ENCODE results near the gene CLCN7.
"Not testable (repeated sequence)": the region's sequence is repeated elsewhere in the genome, so short reads cannot be mapped to it uniquely, and the experiment has no call there.

The CLCN7 gene

DNA sequence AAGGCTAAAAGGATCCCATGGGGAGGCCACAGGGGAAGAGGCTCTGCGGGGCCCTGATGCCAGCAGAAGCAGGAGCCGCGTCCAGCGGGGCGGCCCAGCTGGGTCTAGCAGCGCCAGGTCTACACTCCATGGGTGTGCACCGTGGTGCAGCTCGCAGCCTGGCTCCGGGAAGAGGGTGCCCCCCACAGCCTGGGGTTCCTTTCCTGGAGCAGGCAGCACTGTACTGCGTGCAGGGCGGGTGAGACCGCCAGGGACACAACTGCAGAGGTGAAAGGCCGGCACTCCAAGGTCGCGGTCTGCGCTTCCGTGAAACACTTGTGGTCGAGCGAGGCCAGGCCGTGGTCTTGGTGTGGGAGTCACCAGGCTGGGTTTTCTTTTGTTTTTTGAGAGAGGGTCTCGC, 24.0 kb downstream of the CLCN7 start:
- no peak overlapping the region for H3K4me3 Mint-ChIP-seq
- no peak for DNase-seq (ENCODE audit: low spot score in 2 of 2)
- no peaks in the 10 kb centered on the region for H3K9me3 Mint-ChIP-seq
- peaks cover 6% of the 10 kb centered on the region for H3K36me3 Mint-ChIP-seq
- no peak overlapping the region for H3K27ac Mint-ChIP-seq
- H3K4me1 Mint-ChIP-seq, result no peaks in the 10 kb centered on the region
- no peak for ATAC-seq

DNA sequence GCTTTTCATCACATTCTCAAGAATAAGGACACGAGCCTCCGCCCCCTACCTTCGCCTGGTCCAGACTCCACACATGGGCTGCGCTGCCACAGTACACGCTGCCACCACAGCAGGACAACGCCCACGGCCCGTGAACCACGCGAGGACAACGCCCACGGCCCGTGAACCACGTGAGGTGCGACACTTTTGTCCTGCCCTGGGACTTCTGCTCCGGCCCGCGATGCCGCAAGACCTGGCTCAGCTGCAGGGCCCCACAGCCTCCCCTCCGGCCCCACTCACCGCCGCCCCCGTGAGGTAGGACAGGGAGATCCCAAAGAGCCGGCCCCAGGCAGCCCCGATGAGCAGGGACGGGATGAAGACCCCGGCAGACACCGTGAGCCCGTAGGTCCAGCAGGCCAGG, 24.6 kb downstream of the CLCN7 start:
- Mint-ChIP-seq H3K4me3 (no peak overlapping the region), H3K27ac (no peak overlapping the region), H3K4me1 (no peaks in the 10 kb centered on the region), H3K9me3 (no peaks in the 10 kb centered on the region), H3K36me3 (peaks cover 6% of the 10 kb centered on the region)
- no peak for DNase-seq (ENCODE audit: low spot score in 2 of 2)
- ATAC-seq, result no peak

DNA sequence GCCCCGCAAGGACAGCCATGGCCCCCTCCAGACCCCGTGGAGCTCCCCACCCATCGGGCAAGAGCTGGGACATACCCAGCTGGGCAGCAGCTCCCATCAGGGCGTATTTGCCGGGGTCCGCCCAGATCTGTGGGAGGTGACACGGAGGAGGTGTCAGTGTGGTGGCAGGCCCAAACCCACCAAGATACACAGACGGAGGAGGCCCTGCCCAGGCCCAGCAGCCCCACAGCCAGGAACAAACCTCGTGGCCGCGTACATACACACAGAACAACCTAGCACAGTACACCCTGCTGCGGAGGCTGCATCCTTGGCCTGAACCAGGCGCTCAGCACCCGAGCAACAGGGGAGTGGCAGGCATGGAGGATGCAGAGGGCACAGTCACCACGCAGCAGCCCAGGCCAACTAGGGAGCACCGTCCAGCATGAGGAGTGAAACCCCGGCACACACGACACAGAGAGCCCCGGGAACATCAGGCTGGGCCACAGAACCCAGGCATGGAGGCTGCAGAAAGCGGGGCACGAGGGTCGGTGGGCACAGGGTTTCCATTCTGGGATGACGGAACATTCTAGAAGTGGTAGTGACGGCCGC, 25.5 kb downstream of the CLCN7 start:
- ATAC-seq (no peak), DNase-seq (ENCODE audit: low spot score in 2 of 2) (no peak)
- Mint-ChIP-seq H3K4me1 (no peaks in the 10 kb centered on the region), H3K27ac (peak overlapping the region; percentile 32), H3K36me3 (peaks cover 6% of the 10 kb centered on the region), H3K4me3 (no peak overlapping the region), H3K9me3 (no peaks in the 10 kb centered on the region)

DNA sequence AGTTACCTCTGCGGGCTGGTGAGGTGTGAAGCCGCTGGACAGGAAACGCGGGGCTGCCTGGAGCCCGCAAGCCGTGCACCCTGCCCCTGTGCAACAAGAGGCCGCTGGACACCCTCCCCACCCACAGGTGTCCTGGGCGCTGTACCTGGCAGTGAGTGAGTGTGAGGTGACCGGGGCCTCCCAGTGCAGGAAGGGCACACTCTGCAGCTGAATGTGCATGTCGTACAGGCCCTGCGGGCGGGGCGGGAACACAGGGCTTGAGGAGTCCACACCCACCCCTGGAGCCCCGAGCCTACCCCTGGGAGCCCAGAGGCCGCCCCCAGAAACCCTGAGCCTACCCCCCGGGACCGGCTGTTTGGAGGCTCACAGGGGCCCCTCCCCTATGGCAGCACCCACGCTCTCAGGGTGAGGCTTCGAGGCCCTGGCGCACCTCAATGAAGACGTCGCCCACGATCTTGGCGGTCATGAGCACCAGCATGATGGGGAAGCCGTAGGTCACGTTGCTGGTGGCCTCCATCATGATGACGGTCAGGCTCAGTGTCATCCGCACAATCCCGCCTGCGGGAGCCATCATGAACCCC, 26.2 kb downstream of the CLCN7 start:
- no peak for ATAC-seq
- H3K9me3 Mint-ChIP-seq, result no peaks in the 10 kb centered on the region
- DNase-seq (ENCODE audit: low spot score in 2 of 2), result no peak
- H3K4me1 Mint-ChIP-seq, result no peaks in the 10 kb centered on the region
- H3K4me3 Mint-ChIP-seq, result no peak overlapping the region
- H3K36me3 Mint-ChIP-seq, result peaks cover 6% of the 10 kb centered on the region
- no peak overlapping the region for H3K27ac Mint-ChIP-seq

DNA sequence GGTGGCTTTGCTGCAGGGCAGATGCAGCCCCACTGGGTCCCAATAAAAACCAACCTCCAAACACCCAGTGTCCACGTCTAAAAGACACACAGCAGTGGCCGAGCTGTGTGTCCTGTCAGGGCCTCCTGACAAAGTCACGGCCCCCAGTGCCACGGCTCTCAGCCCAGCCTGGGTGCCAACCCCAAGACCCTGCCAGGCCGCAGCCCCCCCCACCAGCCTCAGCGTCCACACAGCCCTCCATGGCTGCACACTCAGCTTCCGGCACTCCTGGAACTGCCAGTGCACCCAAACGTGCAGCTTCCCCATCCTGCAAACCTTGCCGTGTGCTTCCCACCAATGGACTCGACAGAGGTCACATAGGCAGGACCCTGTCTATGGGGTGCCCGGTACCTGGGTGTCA, 26.9 kb downstream of the CLCN7 start:
- no peaks in the 10 kb centered on the region for H3K4me1 Mint-ChIP-seq
- DNase-seq (ENCODE audit: low spot score in 2 of 2) (no peak), ATAC-seq (no peak)
- peaks cover 6% of the 10 kb centered on the region for H3K36me3 Mint-ChIP-seq
- no peak overlapping the region for H3K27ac Mint-ChIP-seq
- no peaks in the 10 kb centered on the region for H3K9me3 Mint-ChIP-seq
- H3K4me3 Mint-ChIP-seq, result no peak overlapping the region

DNA sequence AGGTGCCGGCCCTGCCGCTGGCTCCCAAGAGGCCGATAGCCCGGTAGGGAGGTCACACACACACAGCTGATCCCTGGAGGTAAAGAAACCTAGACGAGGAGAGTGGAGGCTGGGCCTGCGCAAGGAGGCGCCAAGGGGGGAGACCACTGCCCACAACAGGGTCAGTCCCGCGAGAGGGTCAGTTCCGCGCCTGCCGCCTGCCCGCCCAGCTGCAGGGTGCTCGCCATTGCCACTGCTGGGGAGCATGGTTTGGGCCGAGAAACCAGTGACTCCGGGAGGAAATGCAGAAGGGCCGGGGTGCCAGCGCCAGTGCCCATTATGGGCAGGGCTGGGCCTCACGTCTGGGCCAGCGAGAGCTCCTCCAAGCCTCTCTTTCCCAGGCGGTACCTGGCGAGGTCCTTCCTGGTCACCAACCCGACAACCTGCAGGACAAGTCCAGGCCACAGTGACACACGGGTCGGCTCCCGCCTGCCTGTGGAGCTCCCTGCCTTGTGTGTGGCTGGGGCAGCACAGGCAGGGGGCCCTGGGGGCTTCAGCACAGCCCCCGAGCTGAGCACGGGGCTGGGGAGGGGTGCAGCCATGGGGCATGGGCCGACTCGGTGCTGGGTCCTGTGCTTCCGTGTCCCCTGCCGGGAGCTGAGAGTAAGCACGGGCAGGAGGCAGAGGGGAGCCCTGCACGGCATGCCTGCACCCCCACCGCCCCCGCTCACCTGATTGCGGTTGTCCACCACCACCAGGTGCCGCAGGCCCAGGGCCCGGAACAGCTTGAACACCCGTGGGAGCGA, 28.3 kb downstream of the CLCN7 start:
- Mint-ChIP-seq H3K4me1 (no peaks in the 10 kb centered on the region), H3K36me3 (peaks cover 6% of the 10 kb centered on the region), H3K9me3 (no peaks in the 10 kb centered on the region), H3K4me3 (no peak overlapping the region), H3K27ac (no peak overlapping the region)
- ATAC-seq (no peak), DNase-seq (ENCODE audit: low spot score in 2 of 2) (no peak)

DNA sequence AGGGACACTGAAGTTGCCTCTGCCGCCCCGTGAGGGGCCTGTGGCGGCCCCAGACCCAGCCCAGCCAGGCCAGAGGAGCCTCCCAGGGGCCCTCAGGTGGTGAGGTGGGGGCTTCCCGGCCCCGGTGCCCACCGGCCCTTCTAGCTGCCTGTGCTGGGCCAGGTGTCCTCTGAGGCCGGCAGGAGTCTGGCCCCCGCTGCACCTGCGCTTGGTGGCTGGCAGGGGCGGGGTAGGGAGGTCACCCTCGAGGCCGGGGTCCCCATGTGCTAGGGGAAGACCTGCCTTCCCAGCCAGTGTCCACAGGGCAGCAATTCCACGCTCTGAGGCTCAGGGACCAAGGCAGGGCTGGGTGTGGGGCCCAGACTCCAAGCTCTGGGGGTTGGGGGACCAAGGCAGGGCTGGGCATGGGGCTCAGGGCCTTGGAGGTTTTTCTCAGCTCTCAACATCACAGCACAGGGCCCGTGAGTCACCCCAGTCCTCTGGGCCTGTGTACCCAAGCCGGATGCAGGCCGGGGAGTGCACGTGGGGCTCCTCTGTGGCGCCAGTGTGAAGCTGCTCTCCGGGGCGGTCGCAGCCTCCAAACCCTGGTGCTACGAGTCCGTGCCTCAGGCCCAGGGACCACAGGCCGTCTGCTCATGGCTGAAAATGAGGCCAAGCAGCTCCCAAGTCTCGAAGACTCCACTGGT, 29.2 kb downstream of the CLCN7 start:
- DNase-seq (ENCODE audit: low spot score in 2 of 2) (no peak), ATAC-seq (no peak)
- Mint-ChIP-seq H3K9me3 (no peaks in the 10 kb centered on the region), H3K4me1 (no peaks in the 10 kb centered on the region), H3K27ac (no peak overlapping the region), H3K4me3 (no peak overlapping the region), H3K36me3 (peaks cover 6% of the 10 kb centered on the region)

DNA sequence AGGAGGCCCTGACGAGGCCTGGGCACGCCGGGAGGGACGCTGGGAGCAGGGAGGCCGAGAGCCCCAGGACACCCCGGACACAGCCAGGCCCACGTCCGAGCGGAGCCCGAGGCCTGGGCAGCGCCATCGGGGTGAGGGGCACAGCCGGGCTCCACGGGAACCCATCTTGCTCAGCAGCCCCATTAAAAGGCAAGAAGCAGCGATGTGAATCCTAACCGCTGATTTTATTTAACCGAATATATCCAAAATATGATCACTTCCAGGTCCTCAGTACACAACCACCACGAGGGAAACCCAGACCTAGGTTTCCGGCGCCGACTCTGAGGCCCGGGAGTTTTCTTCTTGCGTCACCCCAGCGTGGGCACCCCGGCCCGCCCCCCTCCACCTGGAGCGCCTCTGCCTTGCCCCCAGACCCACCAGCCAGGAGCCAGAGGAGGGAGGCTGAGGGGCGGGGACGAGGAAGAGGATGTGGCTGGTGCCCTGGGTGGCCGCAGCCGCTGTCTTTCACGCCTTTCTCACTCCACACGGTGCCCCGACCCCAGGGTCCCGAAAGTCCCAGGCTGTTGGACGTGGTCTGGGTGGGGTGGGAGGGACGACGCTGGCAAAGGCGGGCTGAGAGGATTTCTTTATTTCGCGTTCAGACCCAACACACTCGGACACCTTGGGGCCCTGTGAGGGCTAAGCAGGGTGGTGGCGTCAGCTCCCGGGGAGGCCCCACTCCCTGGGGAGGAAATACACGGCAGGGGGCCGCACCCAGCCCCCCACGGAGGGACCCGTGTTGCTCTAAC, 29.9 kb downstream of the CLCN7 start:
- no peak overlapping the region for H3K27ac Mint-ChIP-seq
- no peak overlapping the region for H3K4me3 Mint-ChIP-seq
- DNase-seq (ENCODE audit: low spot score in 2 of 2) (no peak), ATAC-seq (no peak)
- H3K4me1 Mint-ChIP-seq, result no peaks in the 10 kb centered on the region
- no peaks in the 10 kb centered on the region for H3K9me3 Mint-ChIP-seq
- H3K36me3 Mint-ChIP-seq, result peaks cover 4% of the 10 kb centered on the region

DNA sequence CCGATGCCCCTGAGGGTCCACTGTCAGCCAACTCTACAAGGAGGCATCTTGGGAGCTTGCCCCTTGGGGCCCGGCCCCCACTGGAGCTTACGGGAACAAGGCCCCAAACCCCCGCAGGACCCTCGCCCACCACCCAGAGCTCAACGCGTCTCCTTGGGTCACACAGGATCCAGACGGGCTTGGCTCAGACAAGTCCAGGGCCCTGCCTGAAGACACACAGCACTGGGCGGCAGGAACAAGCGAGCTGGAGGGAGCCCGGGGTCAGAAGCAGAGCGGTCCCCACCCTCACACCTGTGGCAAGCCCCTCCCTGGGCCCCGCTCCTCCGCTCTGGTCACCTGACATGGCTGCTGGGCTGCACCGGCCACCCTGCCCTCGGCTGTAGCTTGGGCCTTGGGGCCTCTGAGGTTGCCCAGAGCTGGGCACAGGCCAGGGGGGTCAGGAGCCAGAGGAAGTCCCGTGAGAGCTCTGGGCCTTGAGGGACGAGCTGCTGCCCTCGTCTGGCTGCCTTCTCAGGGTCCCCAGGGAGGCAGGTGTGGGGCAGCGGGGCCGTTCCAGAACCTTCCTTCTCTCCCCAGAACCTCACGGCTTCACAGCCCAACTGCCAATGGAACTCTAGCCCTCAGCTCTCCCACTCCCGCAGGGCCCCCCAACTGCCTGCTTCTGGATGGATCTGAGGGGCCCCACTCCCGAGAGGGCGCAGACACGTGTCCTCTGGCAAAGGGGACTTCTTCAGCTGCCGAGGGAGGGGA, 30.7 kb downstream of the CLCN7 start, which contains the start of gene CCDC154:
CCDC154 (minus strand) TSS at position 577 of the 750 bp plus-strand sequence; CDS start at position 343, 234 bp downstream.
- Mint-ChIP-seq H3K36me3 (peaks cover 6% of the 10 kb centered on the region), H3K4me3 (no peak within 1 kb of the TSS), H3K27ac (no peak within 1 kb of the TSS), H3K9me3 (no peaks in the 10 kb centered on the region), H3K4me1 (no peaks in the 10 kb centered on the region)
- DNase-seq (ENCODE audit: low spot score in 2 of 2) (no peak), ATAC-seq (no peak)

DNA sequence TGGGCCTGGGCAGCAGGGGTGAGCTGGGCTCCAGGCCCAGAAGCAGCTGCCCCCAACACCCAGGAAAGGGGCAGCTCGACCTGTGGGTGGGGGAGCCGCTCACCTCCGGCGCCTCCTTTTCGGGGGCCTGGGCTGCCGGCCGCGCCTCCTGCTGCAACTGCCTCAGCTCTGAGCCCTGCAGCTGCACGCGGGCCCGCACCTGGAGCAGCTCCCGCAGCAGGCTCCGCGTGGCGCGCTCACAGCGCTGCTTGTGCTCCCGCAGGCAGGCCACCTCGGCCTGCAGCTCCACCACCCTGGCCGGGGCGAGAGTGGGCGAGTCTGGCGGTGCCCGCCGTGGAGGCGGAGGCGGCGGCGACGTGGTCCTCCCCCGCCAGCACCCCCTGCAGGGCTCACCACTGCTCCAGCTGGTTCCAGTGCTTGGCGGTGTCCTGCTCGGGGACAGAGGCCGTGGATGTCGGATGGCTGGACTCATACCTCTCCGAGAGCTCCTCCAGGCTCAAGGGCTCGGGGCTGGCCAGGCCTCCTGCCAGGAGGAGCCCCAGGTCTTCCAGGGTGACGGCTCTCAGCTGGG, 31.3 kb downstream of the CLCN7 start:
- no peak overlapping the region for H3K4me3 Mint-ChIP-seq
- no peak overlapping the region for H3K27ac Mint-ChIP-seq
- no peak for DNase-seq (ENCODE audit: low spot score in 2 of 2)
- no peaks in the 10 kb centered on the region for H3K9me3 Mint-ChIP-seq
- no peaks in the 10 kb centered on the region for H3K4me1 Mint-ChIP-seq
- H3K36me3 Mint-ChIP-seq, result peaks cover 6% of the 10 kb centered on the region
- no peak for ATAC-seq

DNA sequence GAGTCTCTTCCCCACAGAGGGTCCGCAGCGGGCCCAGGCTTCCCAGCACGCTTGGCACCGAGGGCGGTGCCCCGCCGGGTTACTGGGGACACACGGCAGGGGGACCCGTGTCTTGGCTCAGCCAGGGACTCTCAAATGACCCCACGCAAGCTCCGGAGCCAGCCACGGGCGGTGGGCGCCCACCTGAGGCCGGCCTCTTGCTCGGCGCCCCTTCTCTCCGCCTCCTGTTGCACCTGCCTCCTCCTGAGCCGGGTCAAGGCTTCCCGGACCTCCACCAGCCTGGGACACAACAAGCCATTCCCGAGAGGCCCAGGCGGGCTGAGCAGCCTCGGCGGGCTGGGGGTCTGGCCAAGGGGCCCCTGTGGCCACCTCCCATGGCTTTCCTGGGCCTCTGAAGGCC, 32.1 kb downstream of the CLCN7 start:
- H3K9me3 Mint-ChIP-seq, result no peaks in the 10 kb centered on the region
- DNase-seq (ENCODE audit: low spot score in 2 of 2), result no peak

DNA sequence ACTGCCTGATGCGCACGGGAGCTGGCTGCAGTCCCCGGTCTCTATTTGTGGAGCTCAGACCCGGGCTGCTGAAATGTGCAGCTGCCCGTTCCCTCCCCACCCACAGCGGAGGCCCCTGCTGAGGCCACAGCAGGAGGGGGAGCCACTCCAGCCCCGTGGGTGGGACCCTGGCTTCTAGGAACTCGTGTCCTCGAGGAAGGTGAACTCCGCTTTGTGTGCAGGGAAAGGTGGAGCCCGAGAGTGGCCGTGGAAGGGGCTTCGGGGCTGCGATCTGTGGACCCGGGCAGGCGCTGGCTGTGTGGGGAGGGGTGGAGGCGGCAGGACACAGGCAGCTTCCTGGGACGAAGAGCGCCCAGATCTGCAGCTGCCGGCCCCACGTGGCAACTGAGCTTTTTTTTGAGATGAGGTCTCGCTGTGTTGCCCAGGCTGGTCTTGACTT, 33.4 kb downstream of the CLCN7 start:
- Mint-ChIP-seq H3K4me1 (no peaks in the 10 kb centered on the region), H3K9me3 (no peaks in the 10 kb centered on the region), H3K36me3 (peaks cover 6% of the 10 kb centered on the region), H3K4me3 (no peak overlapping the region), H3K27ac (no peak overlapping the region)
- ATAC-seq (no peak), DNase-seq (ENCODE audit: low spot score in 2 of 2) (no peak)

More for the DNA sequence above, 32.1 kb downstream of the CLCN7 start:
- H3K36me3 Mint-ChIP-seq, result peaks cover 6% of the 10 kb centered on the region
- ATAC-seq, result no peak
- no peaks in the 10 kb centered on the region for H3K4me1 Mint-ChIP-seq
- no peak overlapping the region for H3K27ac Mint-ChIP-seq
- no peak overlapping the region for H3K4me3 Mint-ChIP-seq

DNA sequence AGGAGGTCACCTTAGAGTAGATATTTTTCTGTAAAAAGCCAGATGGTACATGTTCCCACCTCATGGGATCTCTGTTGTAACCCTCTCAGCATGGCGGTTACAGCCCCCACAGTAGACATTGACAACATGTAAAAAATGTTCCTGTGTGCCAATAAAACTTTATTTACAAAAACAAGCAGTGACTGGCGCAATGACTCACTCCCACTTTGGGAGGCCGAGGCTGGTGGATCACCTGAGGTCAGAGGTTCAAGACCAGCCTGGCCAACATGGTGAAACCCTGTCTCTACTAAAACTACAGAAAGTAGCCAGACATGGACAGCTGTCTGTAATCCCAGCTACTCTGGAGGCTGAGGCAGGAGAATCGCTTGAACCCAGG, 35.1 kb downstream of the CLCN7 start:
- H3K4me3 Mint-ChIP-seq; H3K9me3 Mint-ChIP-seq; DNase-seq (ENCODE audit: low spot score in 2 of 2); H3K27ac Mint-ChIP-seq; H3K36me3 Mint-ChIP-seq; H3K4me1 Mint-ChIP-seq; ATAC-seq: not testable (repeated sequence)

DNA sequence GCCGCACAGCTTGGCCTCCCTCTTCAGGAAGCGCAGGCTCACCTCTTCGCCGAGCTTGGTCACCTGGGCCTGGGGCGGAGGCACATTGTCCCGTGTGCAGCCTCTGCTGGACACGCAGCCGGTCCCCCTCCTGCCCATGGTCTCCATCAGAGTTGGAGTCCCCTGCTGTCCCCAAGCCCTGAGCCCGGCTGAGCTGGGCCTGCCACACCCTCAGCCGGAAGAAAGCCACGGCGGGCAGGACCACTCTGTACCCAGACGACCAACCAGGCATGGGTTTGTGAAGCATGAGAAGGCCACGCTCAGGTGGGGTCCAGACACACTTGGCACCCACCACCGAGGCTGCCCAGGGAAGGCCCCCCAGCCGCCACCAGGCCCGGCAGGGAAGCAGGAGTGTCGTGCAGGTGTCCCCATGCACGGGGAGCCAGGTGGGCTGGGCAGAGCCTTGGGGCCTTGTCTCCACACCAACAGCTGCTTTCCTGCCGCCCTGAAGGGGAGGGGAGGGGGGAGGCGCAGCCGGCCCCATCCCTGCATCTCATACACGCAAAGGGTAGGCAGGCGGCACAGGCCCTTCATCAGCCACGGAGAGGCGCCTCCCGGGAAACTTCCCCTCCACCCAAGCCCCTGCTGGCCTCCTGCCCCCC, 35.6 kb downstream of the CLCN7 start:
- no peak for ATAC-seq
- H3K4me1 Mint-ChIP-seq, result no peaks in the 10 kb centered on the region
- no peak overlapping the region for H3K4me3 Mint-ChIP-seq
- no peak for DNase-seq (ENCODE audit: low spot score in 2 of 2)
- no peaks in the 10 kb centered on the region for H3K9me3 Mint-ChIP-seq
- H3K27ac Mint-ChIP-seq, result no peak overlapping the region
- peaks cover 6% of the 10 kb centered on the region for H3K36me3 Mint-ChIP-seq

All from stimulated activated effector memory CD8-positive, alpha-beta T cell treated with anti-CD3 and anti-CD28 coated beads, Interleukin-12 subunit alpha, Interleukin-12 subunit beta, amount 100 ng/mL, for 72 hours (primary cell).